CD14-positive monocyte (primary cell): ENCODE measurements around the gene IL7R. TPM values are rescaled to one million over a fixed set of nuclear protein-coding genes. Genes with fewer than 3 reads are reported as not detected.

Experiments used
- DNase-seq, 3 donors: peaks; one replicate each; pipeline ENCODE4 v3.0.0-alpha.2; 2011 to 2022
- H2AFZ ChIP-seq: 2 replicates; pipeline ENCODE4 v1.6.0; 2012; ENCODE audit warnings: mild to moderate bottlenecking, low read depth, low read length, inconsistent platforms; ENCODE audit not compliant: insufficient read depth, poor library complexity, severe bottlenecking
- H3K27ac ChIP-seq, 2 donors: 1 replicate in 1 of 2; 2 replicates in 1 of 2; pipeline ENCODE4 v1.5.1; 2012 to 2013; ENCODE audit warnings: low read length in 2 of 2, control low read depth in 1 of 2, inconsistent platforms in 1 of 2, low read depth in 1 of 2, mild to moderate bottlenecking in 1 of 2
- H3K27me3 ChIP-seq, 2 donors: one replicate each; pipeline versions ENCODE4 v1.6.0 to v1.6.1; 2011 to 2013; ENCODE audit warnings: low read length in 2 of 2; ENCODE audit not compliant: control insufficient read depth in 2 of 2, insufficient read depth in 2 of 2
- H3K36me3 ChIP-seq, 2 donors: replicated peaks in 1 of 2; 1 replicate in 1 of 2; 2 replicates in 1 of 2; pipeline versions ENCODE4 v1.5.1 to v1.6.1; 2012 to 2013; ENCODE audit warnings: low read length in 2 of 2, control low read depth in 1 of 2, inconsistent platforms in 1 of 2, mild to moderate bottlenecking in 1 of 2; ENCODE audit not compliant: insufficient read depth in 2 of 2, control insufficient read depth in 1 of 2
- H3K4me1 ChIP-seq, 2 donors: 1 replicate in 1 of 2; 2 replicates in 1 of 2; pipeline versions ENCODE4 v1.5.1 to v1.6.1; 2012 to 2013; ENCODE audit warnings: low read length in 2 of 2, control low read depth in 1 of 2, inconsistent platforms in 1 of 2, mild to moderate bottlenecking in 1 of 2, moderate library complexity in 1 of 2; ENCODE audit not compliant: insufficient read depth in 2 of 2, control insufficient read depth in 1 of 2
- H3K4me2 ChIP-seq: replicated peaks from 2 replicates; pipeline ENCODE3; 2012; ENCODE audit warnings: low read length, moderate library complexity, mild to moderate bottlenecking; ENCODE audit not compliant: poor library complexity, severe bottlenecking; ENCODE audit errors: extremely low read depth
- H3K4me3 ChIP-seq, 3 experiments: fragments of 200-600 bp in 1 of 3; sonication (generic) in 1 of 3; replicated peaks in 1 of 3; 1 replicate in 2 of 3; 2 replicates in 1 of 3; pipeline ENCODE4 v1.5.1; 2011 to 2013; ENCODE audit warnings: low read length in 3 of 3, mild to moderate bottlenecking in 3 of 3, control low read depth in 2 of 3, low read depth in 2 of 3, inconsistent platforms in 1 of 3, moderate library complexity in 1 of 3
- H3K79me2 ChIP-seq: 2 replicates; pipeline ENCODE4 v1.6.0; 2012; ENCODE audit warnings: mild to moderate bottlenecking, control low read depth, inconsistent platforms, low read length, moderate library complexity; ENCODE audit not compliant: insufficient read depth
- H3K9ac ChIP-seq: 2 replicates; pipeline ENCODE4 v1.6.0; 2017; ENCODE audit warnings: low read length, mild to moderate bottlenecking; ENCODE audit not compliant: insufficient read depth, poor library complexity, severe bottlenecking
- H3K9me3 ChIP-seq, 2 donors: replicated peaks in 1 of 2; 1 replicate in 1 of 2; 2 replicates in 1 of 2; pipeline versions ENCODE4 v1.5.1 to v1.6.1; 2012 to 2013; ENCODE audit warnings: low read length in 2 of 2, control low read depth in 1 of 2; ENCODE audit not compliant: control insufficient read depth in 1 of 2, insufficient read depth in 1 of 2
- H4K20me1 ChIP-seq: 2 replicates; pipeline ENCODE4 v1.6.0; 2012; ENCODE audit warnings: mild to moderate bottlenecking, low read length, control low read depth, moderate library complexity; ENCODE audit not compliant: insufficient read depth
- H3K27ac Mint-ChIP-seq, 7 donors: one replicate each; pipeline ENCODE4 v1.8.0; 2020; ENCODE audit warnings: mild to moderate bottlenecking in 7 of 7, mixed read lengths in 7 of 7, moderate library complexity in 6 of 7, inconsistent platforms in 2 of 7
- H3K27me3 Mint-ChIP-seq, 3 donors: one replicate each; pipeline ENCODE4 v1.8.0; 2021 to 2022; ENCODE audit warnings: low read depth in 3 of 3, mild to moderate bottlenecking in 3 of 3, mixed read lengths in 3 of 3, moderate library complexity in 3 of 3, inconsistent platforms in 1 of 3
- H3K36me3 Mint-ChIP-seq, 2 donors: one replicate each; pipeline ENCODE4 v1.8.0; 2020; ENCODE audit warnings: mixed read lengths in 2 of 2, inconsistent platforms in 1 of 2, mild to moderate bottlenecking in 1 of 2
- H3K4me1 Mint-ChIP-seq: one replicate; pipeline ENCODE4 v1.8.0; 2020; ENCODE audit warnings: mild to moderate bottlenecking, mixed read lengths
- H3K4me3 Mint-ChIP-seq, 2 donors: one replicate each; pipeline ENCODE4 v1.8.0; 2020; ENCODE audit warnings: mild to moderate bottlenecking in 2 of 2, mixed read lengths in 2 of 2, moderate library complexity in 1 of 2
- H3K9me3 Mint-ChIP-seq, 7 donors: one replicate each; pipeline ENCODE4 v1.8.0; 2020 to 2022; ENCODE audit warnings: mixed read lengths in 7 of 7, mild to moderate bottlenecking in 6 of 7, moderate library complexity in 6 of 7, inconsistent platforms in 2 of 7
- CTCF ChIP-seq: fragments of 200-600 bp; IDR thresholded peaks from one replicate; pipeline ENCODE4 v1.8.0; 2022; ENCODE audit warnings: antibody characterized with exemption, mild to moderate bottlenecking
- WGBS: methylation state at CpG from one replicate; pipeline ENCODE4 v1.1.5; 2013; ENCODE audit warnings: missing lambda C conversion rate; ENCODE audit not compliant: insufficient coverage; 5-methylcytosine and 5-hydroxymethylcytosine counted together
- intact Hi-C, 2 donors: fragments of 100-400 bp; cut with micrococcal nuclease; formaldehyde crosslinking; loops; one replicate each; pipeline versions ENCODE4 v1.15.0 to v1.15.1; 2023
- polyA plus RNA-seq, 3 donors: library from polyadenylated mRNA; depleted of rRNA in 1 of 3; unstranded in 2 of 3; stranded (reverse) in 1 of 3; fragments of 300-500 nt in 2 of 3; fragments of >200 nt in 1 of 3; fragmentation: Illumina TruSeq in 2 of 3; gene quantifications; 1 replicate in 2 of 3; 2 replicates in 1 of 3; pipeline ENCODE4 v1.2.3, GENCODE V29; 2012 to 2021

Gene IL7R
- polyA plus RNA-seq, 3 donors = 0.12 to 1.9 (median 1.1) TPM

GRCh38 chr5:35828082-35828598 is 28.6 kb upstream of the IL7R start:
- Histone ChIP-seq H3K4me3 (no peak overlapping the region), H3K4me1 (no peaks in the 10 kb centered on the region)
- peaks cover 0 to 3% (median 0%) of the 10 kb centered on the region in 3 donors for H3K27me3 Mint-ChIP-seq

GRCh38 chr5:35830587-35830986 is 26.1 kb upstream of the IL7R start:
- H3K4me3 ChIP-seq = no peak overlapping the region
- no peaks in the 10 kb centered on the region for H3K4me1 ChIP-seq
- intact Hi-C loops = no loop called here

More at GRCh38 chr5:35828082-35828598, 28.6 kb upstream of the IL7R start:
- Mint-ChIP-seq H3K4me1 (no peaks in the 10 kb centered on the region), H3K36me3 (no peaks in the 10 kb centered on the region), H3K4me3 (no peak overlapping the region), H3K27ac (no peak overlapping the region), H3K9me3 (no peaks in the 10 kb centered on the region)
- Histone ChIP-seq H4K20me1 (no peaks in the 10 kb centered on the region), H3K27ac (no peak overlapping the region), H3K9me3 (no peaks in the 10 kb centered on the region), H2AFZ (no peak overlapping the region), H3K4me2 (no peak overlapping the region), H3K27me3 (no peaks in the 10 kb centered on the region), H3K36me3 (no peaks in the 10 kb centered on the region), H3K9ac (no peak overlapping the region), H3K79me2 (no peaks in the 10 kb centered on the region)
- TF ChIP-seq CTCF = no peak
- no peak for DNase-seq
- no CpG with 5 or more reads among the region's 4 CpGs for WGBS
- intact Hi-C loops = no loop called here

More at GRCh38 chr5:35830587-35830986, 26.1 kb upstream of the IL7R start:
- no peak overlapping the region for H2AFZ ChIP-seq
- no peaks in the 10 kb centered on the region for H3K27me3 ChIP-seq
- peaks cover 0 to 1% (median 0%) of the 10 kb centered on the region in 7 donors for H3K9me3 Mint-ChIP-seq
- no peaks in the 10 kb centered on the region for H3K36me3 ChIP-seq
- no peak overlapping the region for H3K4me2 ChIP-seq
- no peak overlapping the region for H3K9ac ChIP-seq
- WGBS = 100% methylated on average over 1 of the region's 4 CpGs
- no peak overlapping the region for H3K27ac Mint-ChIP-seq
- no peaks in the 10 kb centered on the region for H4K20me1 ChIP-seq
- H3K79me2 ChIP-seq = no peaks in the 10 kb centered on the region
- H3K27me3 Mint-ChIP-seq = peaks cover 0 to 3% (median 0%) of the 10 kb centered on the region in 3 donors
- no peak for DNase-seq
- no peak overlapping the region for H3K4me3 Mint-ChIP-seq
- no peaks in the 10 kb centered on the region for H3K9me3 ChIP-seq
- no peaks in the 10 kb centered on the region for H3K36me3 Mint-ChIP-seq
- H3K27ac ChIP-seq = no peak overlapping the region
- no peaks in the 10 kb centered on the region for H3K4me1 Mint-ChIP-seq
- TF ChIP-seq CTCF = no peak
